K562 (cell line): ENCODE results near the gene ZNF324B. TPM values are rescaled to one million over a fixed set of nuclear protein-coding genes. Genes with fewer than 3 reads are reported as not detected.

Source experiments
- CAMTA2 ChIP-seq: fragments of 250-450 bp; sonication (Bioruptor Pico); conservative IDR thresholded peaks from 2 replicates; pipeline ENCODE4 v1.5.1; 2022
- ESRRA ChIP-seq: fragments of 450-650 bp; IDR thresholded peaks from 2 replicates; pipeline ENCODE4 v1.6.1; 2014; ENCODE audit warnings: low read depth, mild to moderate bottlenecking, moderate library complexity, borderline replicate concordance
- HMGXB4 ChIP-seq: sonication (generic); formaldehyde crosslinking; IDR thresholded peaks from 2 replicates; pipeline ENCODE4 v1.8.1; 2023; ENCODE audit warnings: mild to moderate bottlenecking, missing genetic modification reagents
- ILK ChIP-seq: fragments of 450-650 bp; IDR thresholded peaks from 2 replicates; pipeline ENCODE4 v1.6.1; 2016; ENCODE audit warnings: missing genetic modification characterization, low read depth, mild to moderate bottlenecking, missing compliant biosample characterization, moderate library complexity, borderline replicate concordance
- MLX ChIP-seq, 2 experiments: fragments of 450-650 bp in 1 of 2; sonication (generic) in 1 of 2; formaldehyde crosslinking; conservative IDR thresholded peaks; 2 replicates each; pipeline versions ENCODE4 v1.4.0 to v1.8.1; 2020 to 2022; ENCODE audit warnings: mild to moderate bottlenecking in 1 of 2, missing genetic modification reagents in 1 of 2
- NFIX ChIP-seq: fragments of 250-450 bp; sonication (Bioruptor Pico); IDR thresholded peaks from 2 replicates; pipeline ENCODE4 v1.4.0; 2020; ENCODE audit warnings: low read depth, mild to moderate bottlenecking, moderate library complexity
- SNAPC5 ChIP-seq: fragments of 250-450 bp; sonication (Bioruptor Pico); IDR thresholded peaks from 2 replicates; pipeline ENCODE4 v1.8.0; 2021; ENCODE audit warnings: moderate library complexity, mild to moderate bottlenecking, inconsistent platforms
- ZBTB9 ChIP-seq: fragments of 450-650 bp; formaldehyde crosslinking; IDR thresholded peaks from 2 replicates; pipeline ENCODE4 v1.4.0; 2020; ENCODE audit warnings: mild to moderate bottlenecking, moderate library complexity
- ZNF316 ChIP-seq: fragments of 450-650 bp; IDR thresholded peaks from 2 replicates; pipeline ENCODE4 v1.6.1; 2016
- ZNF395 ChIP-seq: fragments of 200-800 bp; sonication (Bioruptor generic); IDR thresholded peaks from 2 replicates; pipeline ENCODE4 v1.6.1; 2017; ENCODE audit warnings: missing genetic modification characterization, missing compliant biosample characterization
- polyA plus RNA-seq, 8 experiments: library from polyadenylated mRNA; depleted of rRNA in 4 of 8; stranded (reverse) in 5 of 8; unstranded in 3 of 8; fragments of >200 nt; fragmentation: Nextera tagmentation in 2 of 8; fragmentation: Illumina TruSeq in 1 of 8; extraction: Ambion mirVana in 2 of 8; extraction: Trizol in 1 of 8; gene quantifications; 2 replicates each; pipeline versions ENCODE4 v1.2.1 to v1.2.3, GENCODE V29; 2011 to 2014; ENCODE audit warnings: inconsistent platforms in 1 of 8, missing spikeins in 1 of 8
- total RNA-seq, 7 experiments: library from RNA; depleted of rRNA in 6 of 7; stranded (reverse); fragments of >200 nt in 6 of 7; fragmentation: Illumina TruSeq in 2 of 7; extraction: Trizol in 2 of 7; gene quantifications; 2 replicates each; pipeline versions ENCODE4 v1.2.1 to v1.2.3, GENCODE V29; 2011 to 2021; ENCODE audit warnings: low replicate concordance in 1 of 7

ZNF324B gene
- total and polyA plus RNA-seq, 9 of the 15 experiments (the other 6 are each of a cell fraction or from before 2014, with no cell fraction given): 0.20 to 13.5 (median 5.7) TPM

- TF ChIP-seq ESRRA (peak; percentile 91), ZBTB9 (CRISPR knock-in tag) (peak; percentile 68; the same call in 1 of the 2 replicates), NFIX (CRISPR knock-in tag) (no peak), CAMTA2 (no peak), ZNF395 (CRISPR knock-in tag) (no peak), HMGXB4 (no peak), ZNF316 (no peak), ILK (tag) (no peak), SNAPC5 (no peak), MLX (CRISPR knock-in tag; conservative IDR thresholded peaks at IDR 0.05) (no peak)
Measured at GRCh38 chr19:58499021-58499927, 47.9 kb downstream of the ZNF324B start (continued).
